Glutamatergic neuron (in vitro differentiated cells): Measurements from ENCODE around the gene FBXW5. TPM values are rescaled to one million over a fixed set of nuclear protein-coding genes. Genes with fewer than 3 reads are reported as not detected.

Experiments used
- DNase-seq: peaks from one replicate; pipeline ENCODE4 v3.0.0; 2022
- H3K27ac Mint-ChIP-seq: one replicate; pipeline ENCODE4 v1.8.0; 2020; ENCODE audit warnings: mild to moderate bottlenecking, mixed read lengths, inconsistent platforms; ENCODE audit not compliant: unreplicated experiment
- H3K27me3 Mint-ChIP-seq: one replicate; pipeline ENCODE4 v1.8.0; 2020; ENCODE audit warnings: mild to moderate bottlenecking, moderate library complexity, mixed read lengths, inconsistent platforms; ENCODE audit not compliant: unreplicated experiment
- H3K36me3 Mint-ChIP-seq: one replicate; pipeline ENCODE4 v1.8.0; 2020; ENCODE audit warnings: mild to moderate bottlenecking, mixed read lengths, inconsistent platforms; ENCODE audit not compliant: unreplicated experiment
- H3K4me1 Mint-ChIP-seq: one replicate; pipeline ENCODE4 v1.8.0; 2020; ENCODE audit warnings: mild to moderate bottlenecking, low read depth, mixed read lengths, inconsistent platforms; ENCODE audit not compliant: unreplicated experiment
- H3K4me3 Mint-ChIP-seq: one replicate; pipeline ENCODE4 v1.8.0; 2020; ENCODE audit warnings: mild to moderate bottlenecking, mixed read lengths, inconsistent platforms; ENCODE audit not compliant: unreplicated experiment
- H3K9me3 Mint-ChIP-seq: one replicate; pipeline ENCODE4 v1.8.0; 2020; ENCODE audit warnings: mild to moderate bottlenecking, moderate library complexity, mixed read lengths, inconsistent platforms; ENCODE audit not compliant: unreplicated experiment
- CTCF ChIP-seq: fragments of 200-600 bp; sonication (generic); IDR thresholded peaks from one replicate; pipeline ENCODE4 v1.5.0; 2021; ENCODE audit not compliant: partially characterized antibody, unreplicated experiment
- total RNA-seq: library from RNA; stranded (reverse); fragmentation: NEBNext Ultra II Directional; extraction: Animal tissue kit (Norgen Biotek cat#: 25700); gene quantifications from one replicate; pipeline ENCODE4 v1.2.1, GENCODE V29; 2021; ENCODE audit not compliant: unreplicated experiment

The FBXW5 gene
- total RNA-seq, 1 donor from 2014 or later, result 77.9 TPM

GRCh38 chr9:136920734-136921231 is 23.8 kb downstream of the FBXW5 start:
- no peak for DNase-seq
- H3K36me3 Mint-ChIP-seq, result no peaks in the 10 kb centered on the region
- no peak for TF ChIP-seq CTCF
- H3K4me1 Mint-ChIP-seq, result peaks cover 5% of the 10 kb centered on the region
- peaks cover 8% of the 10 kb centered on the region for H3K9me3 Mint-ChIP-seq
- H3K4me3 Mint-ChIP-seq, result no peak overlapping the region
- no peak overlapping the region for H3K27ac Mint-ChIP-seq
- peaks cover 4% of the 10 kb centered on the region for H3K27me3 Mint-ChIP-seq

- H3K27ac Mint-ChIP-seq, result no peak overlapping the region
- H3K27me3 Mint-ChIP-seq, result peaks cover 2% of the 10 kb centered on the region
- H3K9me3 Mint-ChIP-seq, result peaks cover 8% of the 10 kb centered on the region
- no peak for TF ChIP-seq CTCF
- no peaks in the 10 kb centered on the region for H3K36me3 Mint-ChIP-seq
- H3K4me1 Mint-ChIP-seq, result peaks cover 12% of the 10 kb centered on the region
- no peak overlapping the region for H3K4me3 Mint-ChIP-seq
- no peak for DNase-seq
These were observed 24.5 kb downstream of the FBXW5 start for GRCh38 chr9:136920069-136920468.

- H3K27ac Mint-ChIP-seq, result no peak overlapping the region
- H3K27me3 Mint-ChIP-seq, result peaks cover 2% of the 10 kb centered on the region
- peaks cover 5% of the 10 kb centered on the region for H3K9me3 Mint-ChIP-seq
These were observed 26.6 kb downstream of the FBXW5 start for GRCh38 chr9:136917902-136918301.

GRCh38 chr9:136916330-136917184 is 28.0 kb downstream of the FBXW5 start:
- H3K4me3 Mint-ChIP-seq, result no peak overlapping the region
- TF ChIP-seq CTCF, result no peak
- H3K27ac Mint-ChIP-seq, result no peak overlapping the region
- peaks cover 5% of the 10 kb centered on the region for H3K9me3 Mint-ChIP-seq
- no peaks in the 10 kb centered on the region for H3K36me3 Mint-ChIP-seq
- DNase-seq, result no peak
- peaks cover 12% of the 10 kb centered on the region for H3K4me1 Mint-ChIP-seq
- peaks cover 2% of the 10 kb centered on the region for H3K27me3 Mint-ChIP-seq

More at GRCh38 chr9:136917902-136918301, 26.6 kb downstream of the FBXW5 start:
- no peak for DNase-seq
- TF ChIP-seq CTCF, result no peak
- Mint-ChIP-seq H3K4me1 (peaks cover 12% of the 10 kb centered on the region), H3K36me3 (no peaks in the 10 kb centered on the region), H3K4me3 (no peak overlapping the region)
